Activated B cell treated with CpG ODN at 0.5 μM for 24 hours (primary cell): Measurements from ENCODE around the gene ZBTB26. TPM values are rescaled to one million over a fixed set of nuclear protein-coding genes. Genes with fewer than 3 reads are reported as not detected.
A peak's percentile ranks its signal among the peaks of the same experiment; 100 is the strongest.
"Not testable (repeated sequence)": the region's sequence is repeated elsewhere in the genome, so short reads cannot be mapped to it uniquely, and the experiment has no call there.

ENCODE experiments used
- ATAC-seq: fragments of 200-7000 bp; cut with Tn5 transposase; one replicate; pipeline ENCODE4 v1.10.0; 2021; ENCODE audit warnings: low read depth, mild to moderate bottlenecking, moderate library complexity
- CTCF ChIA-PET: fragments of 350-600 bp; sonication (Branson Sonifier 250); formaldehyde crosslinking; loops from one replicate; lab custom pipeline; 2021; ENCODE audit warnings: antibody characterized with exemption; lab: Charles Lee
- POLR2A ChIA-PET: fragments of 350-600 bp; sonication (Branson Sonifier 250); formaldehyde crosslinking; loops from one replicate; lab custom pipeline; 2021; ENCODE audit warnings: antibody characterized with exemption; lab: Charles Lee
- DNase-seq: peaks from one replicate; pipeline ENCODE4 v3.0.0; 2022
- H3K27ac Mint-ChIP-seq: one replicate; pipeline ENCODE4 v1.8.0; 2020; ENCODE audit warnings: mixed read lengths
- H3K27me3 Mint-ChIP-seq: one replicate; pipeline ENCODE4 v1.8.0; 2021; ENCODE audit warnings: mixed read lengths
- H3K36me3 Mint-ChIP-seq: one replicate; pipeline ENCODE4 v1.8.0; 2021; ENCODE audit warnings: low read depth, mixed read lengths
- H3K4me1 Mint-ChIP-seq: one replicate; pipeline ENCODE4 v1.8.0; 2021; ENCODE audit warnings: mixed read lengths
- H3K4me3 Mint-ChIP-seq: one replicate; pipeline ENCODE4 v1.8.0; 2020; ENCODE audit warnings: mild to moderate bottlenecking, mixed read lengths
- H3K9me3 Mint-ChIP-seq: one replicate; pipeline ENCODE4 v1.8.0; 2020; ENCODE audit warnings: mixed read lengths
- intact Hi-C: fragments of 100-400 bp; cut with micrococcal nuclease; formaldehyde crosslinking; loops from one replicate; pipeline ENCODE4 v1.15.1; 2024
- total RNA-seq: library from RNA; stranded (reverse); gene quantifications from 2 replicates; pipeline ENCODE4 v1.2.3, GENCODE V29; 2022
- TF ChIP-seq, protein P1 (sequence below): fragments of 200-600 bp; IDR thresholded peaks from one replicate; pipeline ENCODE4 v1.8.0; 2022; ENCODE audit warnings: antibody characterized with exemption, mild to moderate bottlenecking

ZBTB26 gene
- total RNA-seq, 1 donor from 2014 or later: 11.9 TPM

DNA sequence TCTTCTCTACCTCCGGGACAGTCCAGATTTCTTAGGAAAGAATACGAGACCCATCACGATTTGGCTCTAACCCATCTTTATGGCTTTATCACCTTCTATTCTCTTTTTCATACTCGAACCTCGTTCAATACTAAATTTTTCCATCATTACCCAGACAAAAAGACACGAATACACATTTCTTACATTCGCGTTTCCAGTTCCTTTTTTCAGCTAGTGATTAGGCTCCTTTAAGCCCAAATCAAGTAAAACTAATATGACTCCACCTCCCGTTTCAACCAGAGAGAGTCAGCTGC is 18.7 kb downstream of the ZBTB26 start:
- POLR2A ChIA-PET: interaction anchor here (0.6 to 4.1 kb wide), 18 partner anchors 9 to 1705 kb away, joined by 3 to 96 read pairs (median 4); partner anchors contain the start of genes MRRF, PDCL, RABGAP1 and RBM18
- H3K27me3 Mint-ChIP-seq: no peaks in the 10 kb centered on the region

DNA sequence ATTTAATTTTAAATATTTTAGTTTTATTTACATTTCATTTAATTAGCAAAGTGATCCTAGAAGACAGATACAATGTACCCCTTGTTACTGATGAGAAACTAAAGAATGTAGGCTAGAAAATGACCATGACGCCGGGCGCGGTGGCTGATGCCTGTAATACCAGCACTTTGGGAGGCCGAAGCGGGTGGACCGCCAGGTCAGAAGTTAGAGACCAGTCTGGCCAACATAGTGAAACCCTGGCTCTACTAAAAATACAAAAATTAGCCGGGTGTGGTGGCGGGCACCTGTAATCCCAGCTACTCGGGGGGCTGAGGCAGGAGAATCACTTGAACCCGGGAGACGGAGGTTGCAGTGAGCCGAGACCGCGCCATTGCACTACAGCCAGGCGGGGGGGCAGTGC is 25.2 kb downstream of the ZBTB26 start:
- not testable (repeated sequence) for ATAC-seq
- CTCF ChIA-PET: interaction anchor here (1.6 kb wide), 1 partner anchor 9 kb away, joined by 4 read pairs; no protein-coding TSS in a partner anchor
- POLR2A ChIA-PET: interaction anchor here (1.3 to 4.5 kb wide), 4 partner anchors 25 to 516 kb away, joined by 3 to 39 read pairs (median 17); partner anchors contain the start of genes RABGAP1 and ZBTB26

More for the DNA sequence above, 18.7 kb downstream of the ZBTB26 start:
- H3K9me3 Mint-ChIP-seq: no peaks in the 10 kb centered on the region
- TF ChIP-seq, protein P1, sequence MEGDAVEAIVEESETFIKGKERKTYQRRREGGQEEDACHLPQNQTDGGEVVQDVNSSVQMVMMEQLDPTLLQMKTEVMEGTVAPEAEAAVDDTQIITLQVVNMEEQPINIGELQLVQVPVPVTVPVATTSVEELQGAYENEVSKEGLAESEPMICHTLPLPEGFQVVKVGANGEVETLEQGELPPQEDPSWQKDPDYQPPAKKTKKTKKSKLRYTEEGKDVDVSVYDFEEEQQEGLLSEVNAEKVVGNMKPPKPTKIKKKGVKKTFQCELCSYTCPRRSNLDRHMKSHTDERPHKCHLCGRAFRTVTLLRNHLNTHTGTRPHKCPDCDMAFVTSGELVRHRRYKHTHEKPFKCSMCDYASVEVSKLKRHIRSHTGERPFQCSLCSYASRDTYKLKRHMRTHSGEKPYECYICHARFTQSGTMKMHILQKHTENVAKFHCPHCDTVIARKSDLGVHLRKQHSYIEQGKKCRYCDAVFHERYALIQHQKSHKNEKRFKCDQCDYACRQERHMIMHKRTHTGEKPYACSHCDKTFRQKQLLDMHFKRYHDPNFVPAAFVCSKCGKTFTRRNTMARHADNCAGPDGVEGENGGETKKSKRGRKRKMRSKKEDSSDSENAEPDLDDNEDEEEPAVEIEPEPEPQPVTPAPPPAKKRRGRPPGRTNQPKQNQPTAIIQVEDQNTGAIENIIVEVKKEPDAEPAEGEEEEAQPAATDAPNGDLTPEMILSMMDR: no peak
- peaks cover 31% of the 10 kb centered on the region for H3K4me1 Mint-ChIP-seq
- DNase-seq (no peak), ATAC-seq (no peak)
- intact Hi-C loops: loop anchor here (1.0 kb wide), 1 partner anchor 79 kb away; no protein-coding TSS in a partner anchor
- CTCF ChIA-PET: interaction anchor here (0.7 to 2.2 kb wide), 7 partner anchors 9 to 438 kb away, joined by 3 to 8 read pairs (median 5); partner anchors contain the start of gene RABGAP1
- peaks cover 46% of the 10 kb centered on the region for H3K36me3 Mint-ChIP-seq
- peak overlapping the region; percentile 99 for H3K4me3 Mint-ChIP-seq
- peak overlapping the region; percentile 99 for H3K27ac Mint-ChIP-seq

DNA sequence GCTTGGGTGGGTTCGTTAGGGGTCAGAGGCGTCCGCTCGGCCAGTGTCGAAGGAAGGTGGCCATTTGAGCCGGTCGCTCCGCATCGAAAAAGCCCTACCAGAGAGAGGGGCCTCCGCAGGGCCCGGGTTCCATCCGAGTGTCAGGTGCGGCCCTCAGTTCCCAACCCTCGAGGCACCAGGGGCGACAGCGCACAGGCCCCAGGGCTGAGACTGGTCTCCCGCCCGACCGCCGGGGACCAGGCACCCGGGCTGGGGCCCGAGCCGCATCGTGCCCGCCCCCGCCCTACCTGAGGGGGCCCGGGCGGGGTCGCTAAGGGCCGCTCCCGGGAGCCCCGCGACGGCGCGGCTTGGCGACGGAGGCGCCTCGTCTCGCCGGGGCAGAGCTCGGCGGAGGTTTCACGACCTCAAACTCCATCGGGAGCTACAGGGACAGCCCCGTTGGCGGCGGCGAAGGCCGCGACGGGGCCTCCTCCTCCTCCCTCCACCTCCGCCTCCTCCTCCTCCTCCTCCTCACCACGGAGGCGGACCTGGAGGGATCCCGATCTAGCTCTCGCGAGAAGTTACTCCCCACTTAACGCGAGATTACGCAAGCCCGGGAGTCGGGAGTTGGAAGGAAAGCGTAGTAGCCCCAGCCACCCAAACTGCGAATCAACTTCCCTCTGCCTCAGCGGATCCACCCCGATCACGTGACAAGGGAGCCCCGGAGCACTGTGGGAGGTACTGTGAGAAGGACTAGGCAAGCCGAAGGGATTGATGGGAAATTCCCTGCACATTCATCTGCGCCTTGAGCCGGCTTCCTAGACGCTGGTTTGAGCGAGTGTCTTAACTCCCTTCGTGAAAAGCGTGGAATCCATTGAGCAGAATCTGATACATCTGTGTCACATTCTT is 26.2 kb downstream of the ZBTB26 start, which contains the start of gene RC3H2:
Gene RC3H2 (minus strand): TSS at position 537 of the 888 bp plus-strand sequence. CDS start 7,850 bp downstream, outside the sequence.
- Mint-ChIP-seq H3K27ac (peak within 1 kb of the TSS; percentile 94), H3K4me1 (peaks cover 34% of the 10 kb centered on the region), H3K36me3 (peaks cover 26% of the 10 kb centered on the region), H3K27me3 (no peaks in the 10 kb centered on the region), H3K9me3 (no peaks in the 10 kb centered on the region), H3K4me3 (peak within 1 kb of the TSS; percentile 92)
- intact Hi-C loops: loop anchor here (1.0 to 10.0 kb wide), 9 partner anchors 8 to 813 kb away; partner anchors contain the start of genes PDCL, STRBP, TTLL11 and ZBTB26
- DNase-seq: peak; percentile 86
- TF ChIP-seq, protein P1: no peak
- CTCF ChIA-PET: interaction anchor here (1.6 kb wide), 1 partner anchor 10 kb away, joined by 4 read pairs; no protein-coding TSS in a partner anchor
- ATAC-seq: peak; percentile 89
- POLR2A ChIA-PET: interaction anchor here (0.6 to 4.5 kb wide), 15 partner anchors 8 to 1957 kb away, joined by 3 to 56 read pairs (median 5); partner anchors contain the start of genes ARPC5L, PDCL, RABGAP1 and ZBTB26

More for the DNA sequence above, 25.2 kb downstream of the ZBTB26 start:
- H3K27ac Mint-ChIP-seq, H3K27me3 Mint-ChIP-seq, DNase-seq, H3K4me3 Mint-ChIP-seq, H3K9me3 Mint-ChIP-seq: not testable (repeated sequence)
- intact Hi-C loops: loop anchor here (5.0 to 10.0 kb wide), 2 partner anchors 319 to 814 kb away; partner anchors contain the start of gene TTLL11
- Mint-ChIP-seq H3K4me1 (peaks cover 33% of the 10 kb centered on the region), H3K36me3 (peaks cover 35% of the 10 kb centered on the region)

DNA sequence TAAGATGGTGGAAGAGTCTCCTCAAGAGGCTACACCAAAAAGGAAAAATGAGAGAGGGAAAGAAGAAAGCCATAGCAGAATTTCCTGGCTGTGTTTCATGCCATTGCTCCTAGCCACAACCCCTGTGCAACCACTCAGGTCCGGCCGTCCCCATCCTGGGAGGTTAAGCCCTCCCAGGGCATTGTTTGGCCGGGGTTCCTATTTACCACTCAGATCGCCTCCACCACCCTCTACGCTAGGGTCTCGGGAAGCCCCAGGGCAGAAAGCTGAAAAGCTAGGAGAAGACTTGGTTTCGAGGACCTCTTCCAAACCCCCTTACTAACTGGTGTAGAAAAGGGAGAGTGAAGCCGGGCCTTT is 26.9 kb downstream of the ZBTB26 start:
- peak overlapping the region; percentile 86 for H3K27ac Mint-ChIP-seq
- no peaks in the 10 kb centered on the region for H3K9me3 Mint-ChIP-seq
- POLR2A ChIA-PET: interaction anchor here (0.6 to 4.5 kb wide), 10 partner anchors 9 to 1313 kb away, joined by 3 to 56 read pairs (median 11); partner anchors contain the start of genes PDCL, RABGAP1, ZBTB26 and ZBTB6
- no peaks in the 10 kb centered on the region for H3K27me3 Mint-ChIP-seq
- DNase-seq: no peak
- TF ChIP-seq, protein P1: no peak
- peaks cover 22% of the 10 kb centered on the region for H3K36me3 Mint-ChIP-seq
- CTCF ChIA-PET: interaction anchor here (1.3 to 1.8 kb wide), 4 partner anchors 8 to 87 kb away, joined by 3 to 5 read pairs (median 4); partner anchors contain the start of gene ZBTB6
- intact Hi-C loops: loop anchor here (2.0 to 10.0 kb wide), 4 partner anchors 76 to 438 kb away; partner anchors contain the start of gene PDCL
- peak overlapping the region; percentile 91 for H3K4me3 Mint-ChIP-seq
- peak; percentile 2 for ATAC-seq
- peaks cover 38% of the 10 kb centered on the region for H3K4me1 Mint-ChIP-seq

DNA sequence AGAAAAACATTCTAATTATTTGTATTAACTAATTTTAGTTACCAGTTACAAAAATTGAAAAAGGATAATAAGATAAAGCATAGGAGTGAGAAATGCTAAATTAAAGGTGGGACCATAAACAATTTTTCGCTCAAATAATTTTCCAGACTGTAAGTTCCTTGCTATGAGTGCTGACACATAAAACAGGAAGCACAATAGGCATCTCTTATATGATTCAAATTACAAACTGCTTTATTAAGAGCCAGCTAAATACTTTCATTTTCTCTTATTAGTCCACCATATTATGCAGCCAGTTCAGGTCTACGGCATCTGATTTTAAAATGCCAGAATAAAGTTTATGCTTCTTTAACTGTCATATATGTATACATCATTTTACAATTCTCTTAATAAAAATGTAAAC is 30.5 kb downstream of the ZBTB26 start:
- no peak for DNase-seq
- intact Hi-C loops: loop anchor here (10.0 kb wide), 1 partner anchor 324 kb away; no protein-coding TSS in a partner anchor
- TF ChIP-seq, protein P1: no peak
- no peak for ATAC-seq
- no peaks in the 10 kb centered on the region for H3K27me3 Mint-ChIP-seq
- peak overlapping the region; percentile 58 for H3K4me3 Mint-ChIP-seq
- CTCF ChIA-PET: interaction anchor here (1.0 to 1.2 kb wide), 3 partner anchors 12 to 449 kb away, joined by 3 read pairs; partner anchors contain the start of genes ZBTB26 and ZBTB6
- peaks cover 29% of the 10 kb centered on the region for H3K36me3 Mint-ChIP-seq
- H3K4me1 Mint-ChIP-seq: peaks cover 53% of the 10 kb centered on the region
- H3K27ac Mint-ChIP-seq: peak overlapping the region; percentile 59
- POLR2A ChIA-PET: interaction anchor here (0.5 to 1.8 kb wide), 8 partner anchors 12 to 836 kb away, joined by 3 to 16 read pairs (median 6); partner anchors contain the start of genes RABGAP1, ZBTB26 and ZBTB6
- H3K9me3 Mint-ChIP-seq: no peaks in the 10 kb centered on the region
